Hepatocyte (in vitro differentiated cells): ENCODE data around the gene RGS6. TPM values are rescaled to one million over a fixed set of nuclear protein-coding genes. Genes with fewer than 3 reads are reported as not detected.

Experiments used
- DNase-seq: peaks from one replicate; pipeline ENCODE4 v3.0.0-alpha.2; 2016; ENCODE audit warnings: low spot score
- H2AFZ ChIP-seq: fragments of 200-600 bp; sonication (generic); 2 replicates; pipeline ENCODE4 v1.6.0; 2016; ENCODE audit warnings: antibody characterized with exemption, mild to moderate bottlenecking
- H3K27ac ChIP-seq: fragments of 200-600 bp; sonication (generic); 2 replicates; pipeline ENCODE4 v1.5.1; 2016; ENCODE audit warnings: mild to moderate bottlenecking
- H3K27me3 ChIP-seq: fragments of 200-600 bp; sonication (generic); 2 replicates; pipeline ENCODE4 v1.6.1; 2016
- H3K36me3 ChIP-seq: fragments of 200-600 bp; sonication (generic); replicated peaks from 2 replicates; pipeline ENCODE4 v1.5.1; 2016; ENCODE audit warnings: low read depth; ENCODE audit not compliant: insufficient read depth
- H3K4me1 ChIP-seq: fragments of 200-600 bp; sonication (generic); 2 replicates; pipeline ENCODE4 v1.5.1; 2016; ENCODE audit warnings: mild to moderate bottlenecking, moderate library complexity; ENCODE audit not compliant: insufficient read depth
- H3K4me2 ChIP-seq: fragments of 200-600 bp; sonication (generic); 2 replicates; pipeline ENCODE4 v1.6.0; 2016
- H3K4me3 ChIP-seq: fragments of 200-600 bp; sonication (generic); 2 replicates; pipeline ENCODE4 v1.5.1; 2016; ENCODE audit warnings: mild to moderate bottlenecking
- H3K79me2 ChIP-seq: fragments of 200-600 bp; sonication (generic); 2 replicates; pipeline ENCODE4 v1.6.0; 2017; ENCODE audit warnings: mild to moderate bottlenecking
- H3K9me2 ChIP-seq: fragments of 200-600 bp; sonication (generic); replicated peaks from 2 replicates; pipeline ENCODE4 v1.6.0; 2017; ENCODE audit warnings: mild to moderate bottlenecking; ENCODE audit not compliant: insufficient read depth
- H3K9me3 ChIP-seq: fragments of 200-600 bp; sonication (generic); 2 replicates; pipeline ENCODE4 v1.5.1; 2016; ENCODE audit warnings: low read depth, mild to moderate bottlenecking
- H4K20me1 ChIP-seq: fragments of 200-600 bp; sonication (generic); 2 replicates; pipeline ENCODE4 v1.6.0; 2016; ENCODE audit warnings: mild to moderate bottlenecking; ENCODE audit not compliant: insufficient read depth, poor library complexity, severe bottlenecking
- EZH2 ChIP-seq: fragments of 200-600 bp; sonication (generic); IDR thresholded peaks from 2 replicates; pipeline ENCODE4 v1.6.1; 2016; ENCODE audit warnings: antibody characterized with exemption, mild to moderate bottlenecking, borderline replicate concordance
- EZH2phosphoT487 ChIP-seq: fragments of 200-600 bp; sonication (generic); IDR thresholded peaks from one replicate; pipeline ENCODE4 v1.6.1; 2018; ENCODE audit warnings: antibody characterized with exemption, mild to moderate bottlenecking, low read depth, moderate library complexity; ENCODE audit not compliant: unreplicated experiment, severe bottlenecking
- WGBS: methylation state at CpG from one replicate; pipeline ENCODE4 v1.1.6; 2016; ENCODE audit warnings: low lambda C conversion rate; ENCODE audit errors: missing lambda C conversion rate; 5-methylcytosine and 5-hydroxymethylcytosine counted together
- polyA plus RNA-seq: library from polyadenylated mRNA; unstranded; fragments of >200 nt; fragmentation: Nextera tagmentation; extraction: Ambion mirVana; gene quantifications from 2 replicates; pipeline ENCODE4 v1.2.1, GENCODE V29; 2016
- total RNA-seq: library from RNA; depleted of rRNA; stranded (reverse); fragments of >200 nt; gene quantifications from 2 replicates; pipeline ENCODE4 v1.2.3, GENCODE V29; 2014
- TF ChIP-seq, protein P1 (sequence below): fragments of 200-600 bp; sonication (generic); IDR thresholded peaks from 2 replicates; pipeline ENCODE4 v1.5.1; 2016; ENCODE audit warnings: antibody characterized with exemption, mild to moderate bottlenecking; ENCODE audit not compliant: poor library complexity

The RGS6 gene
- total and polyA plus RNA-seq, 2 experiments from 2014 or later: 0.25 to 0.87 TPM

DNA sequence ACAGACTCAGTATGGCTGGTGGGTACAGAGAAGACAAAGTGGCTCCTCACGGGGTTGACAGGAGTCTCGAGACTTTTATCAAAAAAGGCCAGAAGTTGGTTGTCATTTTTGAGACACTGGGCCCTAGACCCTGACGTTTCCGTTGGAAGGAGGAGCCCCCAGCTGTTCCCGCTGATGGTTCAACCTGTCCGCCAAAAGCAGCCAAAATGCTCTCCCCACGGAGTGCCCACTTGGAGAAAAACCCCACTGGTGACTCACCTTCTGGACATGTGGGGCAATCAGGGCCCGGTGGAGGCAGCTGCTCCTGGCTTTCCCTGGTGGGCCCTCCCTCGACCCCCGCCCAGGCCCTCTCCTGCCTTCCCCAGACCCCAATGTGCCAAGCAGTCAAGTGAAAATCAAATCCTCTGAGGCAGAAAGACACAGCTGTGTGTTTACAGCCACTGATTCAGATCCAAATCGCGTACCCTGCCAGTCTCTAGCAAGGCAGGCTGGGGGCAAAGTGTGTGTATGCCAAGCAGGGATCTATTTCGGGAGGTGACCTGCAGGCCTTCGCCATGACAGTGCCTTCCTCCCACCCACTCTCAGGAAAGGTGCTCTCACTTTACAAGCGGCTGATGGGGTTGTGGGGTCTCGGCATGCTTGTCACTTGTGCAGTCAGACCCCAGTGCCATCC, 614.3 kb downstream of the RGS6 start:
- Histone ChIP-seq H3K27ac (no peak overlapping the region), H3K79me2 (no peaks in the 10 kb centered on the region), H3K9me3 (no peaks in the 10 kb centered on the region), H3K4me3 (no peak overlapping the region), H4K20me1 (no peaks in the 10 kb centered on the region), H3K4me1 (no peaks in the 10 kb centered on the region), H2AFZ (no peak overlapping the region), H3K27me3 (no peaks in the 10 kb centered on the region), H3K4me2 (no peak overlapping the region), H3K9me2 (no peaks in the 10 kb centered on the region), H3K36me3 (no peaks in the 10 kb centered on the region)
- WGBS: 91% methylated on average over 16 of the region's 16 CpGs
- DNase-seq: no peak
- TF ChIP-seq EZH2 (no peak), EZH2phosphoT487 (no peak)
- TF ChIP-seq, protein P1, sequence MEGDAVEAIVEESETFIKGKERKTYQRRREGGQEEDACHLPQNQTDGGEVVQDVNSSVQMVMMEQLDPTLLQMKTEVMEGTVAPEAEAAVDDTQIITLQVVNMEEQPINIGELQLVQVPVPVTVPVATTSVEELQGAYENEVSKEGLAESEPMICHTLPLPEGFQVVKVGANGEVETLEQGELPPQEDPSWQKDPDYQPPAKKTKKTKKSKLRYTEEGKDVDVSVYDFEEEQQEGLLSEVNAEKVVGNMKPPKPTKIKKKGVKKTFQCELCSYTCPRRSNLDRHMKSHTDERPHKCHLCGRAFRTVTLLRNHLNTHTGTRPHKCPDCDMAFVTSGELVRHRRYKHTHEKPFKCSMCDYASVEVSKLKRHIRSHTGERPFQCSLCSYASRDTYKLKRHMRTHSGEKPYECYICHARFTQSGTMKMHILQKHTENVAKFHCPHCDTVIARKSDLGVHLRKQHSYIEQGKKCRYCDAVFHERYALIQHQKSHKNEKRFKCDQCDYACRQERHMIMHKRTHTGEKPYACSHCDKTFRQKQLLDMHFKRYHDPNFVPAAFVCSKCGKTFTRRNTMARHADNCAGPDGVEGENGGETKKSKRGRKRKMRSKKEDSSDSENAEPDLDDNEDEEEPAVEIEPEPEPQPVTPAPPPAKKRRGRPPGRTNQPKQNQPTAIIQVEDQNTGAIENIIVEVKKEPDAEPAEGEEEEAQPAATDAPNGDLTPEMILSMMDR: no peak

DNA sequence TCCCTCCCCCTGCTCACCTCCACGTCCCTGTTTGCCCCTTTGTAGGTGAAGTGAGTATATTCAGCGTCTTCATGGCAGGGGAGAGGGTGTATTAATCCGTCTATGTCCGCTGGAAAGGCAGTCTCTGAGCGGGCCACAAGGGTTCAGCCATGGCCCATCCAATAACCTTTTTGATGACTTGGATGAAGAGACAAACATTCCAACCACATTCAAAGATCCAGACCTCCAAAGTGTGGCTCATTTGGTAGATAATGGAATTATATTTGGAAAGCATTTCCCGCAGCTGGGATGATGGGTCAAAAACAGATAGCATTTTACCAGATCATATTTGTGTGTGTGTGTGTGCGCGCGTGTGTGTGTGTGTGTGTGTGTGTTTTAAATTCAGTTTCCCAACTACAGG, 615.8 kb downstream of the RGS6 start:
- H3K4me1 ChIP-seq: no peaks in the 10 kb centered on the region
- no peaks in the 10 kb centered on the region for H3K9me3 ChIP-seq
- H3K9me2 ChIP-seq: no peaks in the 10 kb centered on the region
- no peaks in the 10 kb centered on the region for H3K36me3 ChIP-seq
- no peak for TF ChIP-seq EZH2phosphoT487
- TF ChIP-seq, protein P1: no peak
- TF ChIP-seq EZH2: no peak
- no peak for DNase-seq
- peaks cover 3% of the 10 kb centered on the region for H3K27me3 ChIP-seq
- H2AFZ ChIP-seq: no peak overlapping the region
- 94% methylated on average over 9 of the region's 9 CpGs for WGBS
- H3K4me2 ChIP-seq: no peak overlapping the region
- no peak overlapping the region for H3K27ac ChIP-seq
- no peaks in the 10 kb centered on the region for H4K20me1 ChIP-seq
- H3K79me2 ChIP-seq: no peaks in the 10 kb centered on the region
- no peak overlapping the region for H3K4me3 ChIP-seq

DNA sequence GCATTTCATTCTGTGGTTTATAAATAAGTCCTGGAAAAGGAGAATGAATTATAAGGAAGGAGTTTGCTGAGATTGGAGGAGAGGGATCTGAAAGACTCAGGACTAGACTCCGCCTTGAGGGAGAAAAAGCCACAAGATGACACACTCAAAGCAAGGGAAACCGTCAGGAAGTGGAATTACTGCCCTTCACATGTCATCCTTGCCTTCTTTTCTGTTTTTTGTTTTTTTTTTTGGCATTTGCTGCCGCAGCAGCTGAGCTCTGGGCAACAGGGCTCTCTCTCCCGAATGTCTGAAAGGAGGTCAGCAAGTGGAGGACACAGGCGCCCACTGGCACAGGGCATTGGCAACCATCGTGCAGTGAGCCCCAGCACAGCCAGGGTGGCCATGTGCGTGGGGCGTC, 616.8 kb downstream of the RGS6 start:
- H2AFZ ChIP-seq: no peak overlapping the region
- H3K9me2 ChIP-seq: no peaks in the 10 kb centered on the region
- DNase-seq: no peak
- H3K4me2 ChIP-seq: no peak overlapping the region
- no peak overlapping the region for H3K4me3 ChIP-seq
- H3K79me2 ChIP-seq: no peaks in the 10 kb centered on the region
- no peaks in the 10 kb centered on the region for H3K4me1 ChIP-seq
- WGBS: 89% methylated on average over 8 of the region's 8 CpGs
- H3K9me3 ChIP-seq: no peaks in the 10 kb centered on the region
- H3K27ac ChIP-seq: no peak overlapping the region
- TF ChIP-seq, protein P1: no peak
- TF ChIP-seq EZH2phosphoT487 (no peak), EZH2 (no peak)
- H3K36me3 ChIP-seq: no peaks in the 10 kb centered on the region
- no peaks in the 10 kb centered on the region for H4K20me1 ChIP-seq
- H3K27me3 ChIP-seq: peaks cover 3% of the 10 kb centered on the region
